Skin of body (tissue), 2 donors: ENCODE measurements around the gene HTR6. TPM values are rescaled to one million over a fixed set of nuclear protein-coding genes. Genes with fewer than 3 reads are reported as not detected.

ENCODE experiments used
- DNase-seq: peaks from one replicate; lab custom pipeline; 2025; lab: John Stamatoyannopoulos, UW
- total RNA-seq: library from RNA; depleted of rRNA; stranded (reverse); fragments of >200 nt; gene quantifications from one replicate; pipeline ENCODE4 v1.2.3, GENCODE V29; 2014

HTR6 gene
- total RNA-seq, 1 donor from 2014 or later, result not detected

DNA sequence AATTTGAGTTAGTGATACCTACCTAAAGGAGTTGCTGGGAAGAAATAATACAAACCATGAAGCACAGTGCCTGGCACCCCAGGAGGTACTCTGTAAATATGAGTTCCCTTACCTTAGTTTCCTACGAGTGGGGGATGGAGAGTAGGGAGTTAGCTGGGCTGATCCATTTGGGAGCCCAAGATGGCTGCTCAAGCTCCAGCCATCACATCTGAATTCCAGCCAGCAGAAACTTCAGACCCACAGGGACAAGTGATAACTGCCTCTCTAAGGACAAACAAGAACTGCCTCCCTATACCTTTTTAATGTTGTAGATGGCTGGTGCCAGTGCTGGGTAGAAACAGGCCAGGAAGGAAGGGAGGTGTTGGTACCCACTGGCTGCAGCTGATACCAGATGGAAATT lies 22.7 kb downstream of the HTR6 start:
- DNase-seq, result no peak

- DNase-seq, result no peak
These were observed 23.6 kb downstream of the HTR6 start for GRCh38 chr1:19688041-19688842.

DNA sequence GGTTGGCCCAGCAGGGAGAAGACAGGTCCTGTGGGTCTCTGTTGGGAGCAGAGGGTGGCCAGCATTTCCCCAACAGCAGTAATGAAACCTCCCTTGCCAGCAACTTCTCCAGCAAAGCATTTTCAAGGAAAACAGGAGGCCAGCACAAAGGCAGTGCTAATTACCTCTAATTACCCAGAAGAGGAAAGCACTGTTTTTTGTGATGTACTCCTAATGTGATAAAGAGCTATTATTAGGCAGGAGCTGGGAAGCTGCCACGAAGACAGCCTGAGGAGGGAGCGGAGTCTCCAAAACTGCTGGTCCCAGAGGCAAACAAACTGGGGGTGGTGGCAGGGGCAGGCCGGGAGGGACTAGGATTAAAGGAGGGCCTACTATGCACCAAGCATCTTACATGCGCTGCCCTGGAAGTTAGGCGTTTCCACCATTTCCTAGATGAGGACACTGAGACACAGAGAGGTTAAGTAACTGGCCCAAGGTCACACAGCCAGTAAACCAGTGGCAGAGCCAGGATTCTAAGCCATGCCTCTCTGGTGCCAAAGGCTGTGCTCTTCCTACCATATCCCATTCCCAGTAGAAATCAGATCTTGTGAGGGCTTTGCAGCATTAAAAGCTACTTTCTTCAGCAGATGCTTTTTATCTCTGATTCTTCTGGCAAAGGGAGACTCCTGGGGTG lies 24.5 kb downstream of the HTR6 start:
- DNase-seq, result no peak

DNA sequence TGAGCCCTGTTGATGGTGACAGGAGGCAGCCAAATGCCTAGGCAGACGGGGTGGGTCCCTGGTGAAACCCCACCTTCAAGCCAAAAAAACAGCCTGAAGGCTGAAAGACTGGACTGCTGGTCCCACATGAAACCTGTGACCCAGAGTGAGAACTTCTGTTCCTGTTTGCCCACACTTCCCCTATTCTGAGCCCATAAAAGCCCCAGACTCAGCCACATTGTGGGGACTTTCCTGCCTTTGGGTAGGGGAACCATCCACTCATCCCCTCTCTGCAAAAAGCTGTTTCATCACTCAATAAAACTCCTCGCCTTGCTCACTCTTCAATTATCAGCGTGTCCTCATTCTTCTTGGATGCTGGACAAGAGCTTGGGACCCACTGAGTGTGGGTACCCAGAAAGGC lies 25.2 kb downstream of the HTR6 start:
- DNase-seq, result no peak

GRCh38 chr1:19690342-19690741 lies 25.7 kb downstream of the HTR6 start:
- no peak for DNase-seq

DNA sequence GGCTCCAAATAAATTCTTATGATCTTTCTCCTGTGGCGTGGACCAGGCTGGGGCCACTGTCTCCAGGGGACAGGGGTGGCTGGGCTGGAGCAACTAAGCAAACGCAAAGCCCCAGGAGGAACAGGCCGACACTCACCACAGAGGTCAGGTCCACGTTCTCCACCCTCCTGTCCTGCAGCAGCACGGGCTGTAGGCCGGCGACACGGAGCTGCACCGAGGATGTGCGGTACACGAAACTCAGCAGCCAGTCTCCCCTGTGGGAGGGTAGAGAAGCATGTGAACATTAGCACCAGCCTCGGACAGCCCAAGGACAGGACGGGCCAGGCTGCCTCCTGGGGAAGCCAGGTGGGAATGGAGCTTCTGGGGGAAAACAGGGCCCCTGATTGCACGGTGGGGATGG lies 29.6 kb downstream of the HTR6 start:
- DNase-seq, result no peak

DNA sequence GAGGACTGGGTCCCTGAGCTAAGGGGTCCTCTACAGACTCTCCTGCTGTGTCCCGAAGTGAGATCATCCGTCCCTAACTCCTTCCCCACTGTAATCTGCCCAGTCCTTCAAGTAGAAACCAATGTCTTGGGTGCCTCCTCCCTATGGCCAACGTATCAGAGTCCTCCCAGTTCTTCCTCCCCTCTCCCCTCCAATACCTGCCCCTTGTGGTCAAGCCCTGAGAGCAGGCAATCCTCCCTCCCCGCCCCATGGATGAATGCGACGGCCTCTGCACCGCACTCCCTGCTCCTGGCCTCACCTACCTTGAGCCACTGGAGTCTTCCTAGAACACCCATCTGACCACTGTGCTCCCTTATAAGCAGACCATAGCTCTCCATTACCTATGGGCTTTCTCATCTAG lies 31.1 kb downstream of the HTR6 start:
- DNase-seq, result no peak

- no peak for DNase-seq
These were observed 32.1 kb downstream of the HTR6 start for GRCh38 chr1:19696820-19697219.

DNA sequence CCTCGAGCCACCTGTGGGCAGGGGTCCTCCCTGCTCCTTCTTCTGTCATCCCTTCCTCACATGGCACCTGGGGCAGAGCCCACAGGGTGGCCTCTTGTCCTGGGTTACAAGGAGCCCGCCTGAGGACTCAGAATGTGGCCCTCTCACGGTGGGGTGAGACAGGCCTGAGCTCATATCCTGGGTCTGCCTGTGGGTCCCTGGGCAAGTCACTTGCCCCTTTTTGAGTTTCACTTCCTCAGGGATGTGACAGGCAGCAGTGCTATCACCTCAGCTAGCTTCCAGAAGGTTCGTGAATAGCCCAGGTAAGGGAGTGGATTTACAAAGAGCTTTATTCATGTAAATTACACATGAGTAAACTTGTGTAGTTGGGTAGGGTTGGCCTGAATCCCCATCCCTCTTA lies 33.5 kb downstream of the HTR6 start:
- DNase-seq, result no peak

- no peak for DNase-seq
These were observed 35.6 kb downstream of the HTR6 start for GRCh38 chr1:19700079-19700777.

GRCh38 chr1:19703280-19703679 lies 38.6 kb downstream of the HTR6 start:
- no peak for DNase-seq

GRCh38 chr1:19704247-19705113 lies 39.8 kb downstream of the HTR6 start:
- peak; percentile 34 for DNase-seq

GRCh38 chr1:19705464-19705863 lies 40.8 kb downstream of the HTR6 start:
- DNase-seq, result no peak

DNA sequence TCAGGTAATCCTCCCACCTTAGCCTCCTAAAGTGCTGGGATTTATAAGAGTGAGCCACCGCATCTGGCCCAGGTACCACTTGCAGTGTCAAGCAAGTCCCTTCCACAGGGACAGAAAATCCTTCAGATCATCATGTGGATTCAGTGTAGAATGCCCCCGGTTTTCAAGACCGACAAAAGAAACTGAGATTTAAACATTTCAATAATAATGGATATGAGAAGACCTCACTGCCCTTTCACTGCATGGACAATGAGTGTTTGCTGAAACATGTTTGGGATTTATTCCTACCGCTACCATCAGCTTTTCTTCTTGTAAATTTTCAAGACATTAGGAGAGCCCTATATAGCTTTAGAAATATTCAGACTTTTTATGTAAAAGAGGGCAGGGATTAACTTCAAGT lies 41.5 kb downstream of the HTR6 start:
- no peak for DNase-seq

DNA sequence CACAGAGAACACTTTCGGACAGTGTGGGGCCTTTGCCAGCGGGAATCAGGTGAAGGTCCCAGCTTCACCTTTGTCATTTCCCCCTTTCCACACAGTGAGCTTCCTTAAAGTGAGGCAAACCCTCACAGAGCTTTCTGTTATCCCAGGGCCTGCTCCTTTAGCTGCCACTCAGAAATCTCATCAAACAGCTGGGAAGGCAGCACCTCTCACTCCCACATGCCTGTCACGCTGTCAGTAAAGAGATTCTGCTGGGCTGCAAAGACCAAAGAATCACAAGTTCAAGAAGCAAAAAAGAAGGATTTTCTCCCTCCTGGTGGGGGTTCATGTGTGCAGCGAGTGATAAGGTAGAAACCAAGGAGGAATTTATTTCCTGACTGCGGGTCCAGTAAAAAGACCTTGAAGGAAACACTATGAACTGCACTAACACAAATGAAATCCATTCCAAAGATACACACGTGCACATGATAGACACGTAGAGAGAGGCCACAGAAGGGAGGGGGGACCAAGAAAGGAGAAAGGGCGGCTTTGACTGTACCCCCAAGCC lies 44.0 kb downstream of the HTR6 start:
- DNase-seq, result no peak

GRCh38 chr1:19709260-19709793 lies 44.7 kb downstream of the HTR6 start:
- DNase-seq, result no peak

DNA sequence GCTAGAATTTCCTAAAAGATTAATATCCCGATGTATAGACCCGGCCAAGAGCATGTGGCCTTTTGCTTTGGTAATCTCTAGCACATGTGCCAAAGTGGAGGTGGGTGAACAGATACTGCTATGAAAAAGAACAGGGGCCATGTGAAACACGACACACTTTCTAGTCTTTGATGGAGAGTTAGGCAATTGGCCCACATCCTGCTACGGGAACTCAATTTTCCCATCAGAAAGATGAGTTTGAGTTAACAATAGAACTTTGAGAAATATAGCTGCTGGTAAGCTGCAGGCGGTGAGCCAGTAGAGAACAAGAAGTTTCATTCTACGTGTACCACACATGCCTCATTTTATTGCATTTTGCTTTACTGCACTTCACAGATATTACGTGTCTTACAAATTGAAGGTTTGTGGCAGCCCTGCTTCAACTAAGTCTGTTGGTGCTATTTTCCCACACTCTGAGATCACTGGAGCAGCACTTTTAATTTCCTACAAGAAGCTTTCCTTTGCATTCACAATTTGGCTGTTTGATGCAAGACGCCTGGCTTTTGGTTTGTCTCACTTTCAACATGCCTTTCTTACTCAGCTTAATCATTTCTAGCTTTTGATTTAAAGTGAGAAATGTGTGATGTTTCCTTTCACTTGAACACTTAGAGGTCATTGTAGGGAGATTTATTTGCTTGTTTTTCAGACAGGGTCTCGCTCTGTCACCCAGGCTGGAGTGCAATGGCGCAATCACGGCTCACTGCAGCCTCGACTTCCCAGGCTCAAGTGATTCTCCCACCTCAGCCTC lies 46.3 kb downstream of the HTR6 start:
- DNase-seq, result no peak

DNA sequence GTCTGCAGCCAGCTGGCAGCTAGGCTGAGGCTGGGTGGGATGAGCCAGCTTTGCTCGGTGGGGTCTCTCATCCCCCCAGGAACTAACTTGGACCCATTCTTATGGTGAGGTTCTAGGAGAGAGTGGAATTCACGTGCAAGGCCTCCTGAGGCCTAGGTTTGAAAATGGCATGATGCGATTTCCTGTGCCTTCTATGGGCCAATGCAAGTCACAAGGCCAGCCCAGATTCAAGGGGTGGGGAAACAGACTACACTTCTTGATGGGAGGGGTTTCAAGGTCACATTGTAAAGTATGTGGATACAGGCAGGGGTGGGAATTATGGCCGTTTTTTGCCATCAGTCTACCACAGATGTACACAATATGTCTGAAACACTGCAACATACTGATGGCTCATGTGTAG lies 48.3 kb downstream of the HTR6 start:
- no peak for DNase-seq

GRCh38 chr1:19715334-19716203 lies 50.9 kb downstream of the HTR6 start:
- DNase-seq, result peak; percentile 53
